ENCODE measurements around the gene SLC4A9.

SLC4A9 gene

GRCh38 chr5:140349244-140349643 lies 10.8 kb upstream of the SLC4A9 start:
- DNase-seq = no peak
- Histone ChIP-seq H3K36me3 (replicated peaks) (peaks cover 3% of the 10 kb centered on the region), H3K27me3 (replicated peaks) (no peaks in the 10 kb centered on the region), H3K27ac (no peak overlapping the region), H3K4me3 (ENCODE audit: low read depth, low read length) (no peak overlapping the region)
- in situ Hi-C loops (cut with HindIII; ENCODE audit: low pct_ligation_motif_present, low sequenced_read_pairs) = no loop called here
- no peak for TF ChIP-seq CTCF (IDR thresholded peaks at IDR 0.05; ENCODE audit: low read depth, low read length, missing control alignments)

DNA sequence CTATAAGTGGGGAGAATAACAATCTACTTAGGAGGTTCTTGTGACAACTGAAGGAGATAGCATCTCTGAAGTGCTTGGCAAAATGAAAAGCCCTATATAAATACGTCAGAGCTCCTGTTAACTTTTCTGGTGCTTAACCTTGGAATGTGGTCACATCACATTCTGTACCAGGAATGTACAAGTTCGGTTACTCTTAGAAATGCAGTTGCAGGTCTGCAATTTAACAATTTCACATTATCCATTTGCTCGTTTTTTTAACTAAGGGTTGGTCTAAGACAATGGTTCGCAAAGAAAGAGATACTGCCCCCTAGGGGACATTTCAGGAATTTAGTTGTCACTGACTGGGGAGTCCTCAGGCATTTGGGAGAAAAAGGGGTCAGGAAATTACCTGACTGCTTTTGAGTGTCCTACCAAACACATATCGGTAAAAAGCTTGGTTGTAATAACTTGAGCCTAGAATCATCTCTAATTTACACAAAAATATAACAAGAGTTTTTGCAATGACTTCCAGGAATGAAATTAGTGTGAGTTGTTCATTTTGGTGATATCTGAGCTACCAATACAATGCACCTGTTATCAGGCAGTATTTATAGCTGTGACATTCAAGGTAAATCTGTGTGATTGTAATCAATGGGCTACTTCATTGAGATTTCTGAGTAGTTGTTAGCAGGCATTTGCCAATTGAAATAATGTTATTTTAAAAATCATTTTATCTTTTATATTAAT lies 8.2 kb upstream of the SLC4A9 start:
- peak; percentile 80 for TF ChIP-seq CTCF (IDR thresholded peaks at IDR 0.05; ENCODE audit: low read depth, low read length, missing control alignments)
- no peak overlapping the region for H3K27ac ChIP-seq
- H3K4me3 ChIP-seq (ENCODE audit: low read depth, low read length) = no peak overlapping the region
- H3K36me3 ChIP-seq (replicated peaks) = no peaks in the 10 kb centered on the region
- in situ Hi-C loops (cut with HindIII; ENCODE audit: low pct_ligation_motif_present, low sequenced_read_pairs) = no loop called here
- DNase-seq = peak; percentile 79
- H3K27me3 ChIP-seq (replicated peaks) = no peaks in the 10 kb centered on the region

GRCh38 chr5:140355546-140355945 lies 4.4 kb upstream of the SLC4A9 start:
- Histone ChIP-seq H3K27me3 (replicated peaks) (no peaks in the 10 kb centered on the region), H3K27ac (no peak overlapping the region), H3K4me3 (ENCODE audit: low read depth, low read length) (no peak overlapping the region), H3K36me3 (replicated peaks) (no peaks in the 10 kb centered on the region)
- in situ Hi-C loops (cut with HindIII; ENCODE audit: low pct_ligation_motif_present, low sequenced_read_pairs) = no loop called here
- no peak for TF ChIP-seq CTCF (IDR thresholded peaks at IDR 0.05; ENCODE audit: low read depth, low read length, missing control alignments)
- DNase-seq = no peak

DNA sequence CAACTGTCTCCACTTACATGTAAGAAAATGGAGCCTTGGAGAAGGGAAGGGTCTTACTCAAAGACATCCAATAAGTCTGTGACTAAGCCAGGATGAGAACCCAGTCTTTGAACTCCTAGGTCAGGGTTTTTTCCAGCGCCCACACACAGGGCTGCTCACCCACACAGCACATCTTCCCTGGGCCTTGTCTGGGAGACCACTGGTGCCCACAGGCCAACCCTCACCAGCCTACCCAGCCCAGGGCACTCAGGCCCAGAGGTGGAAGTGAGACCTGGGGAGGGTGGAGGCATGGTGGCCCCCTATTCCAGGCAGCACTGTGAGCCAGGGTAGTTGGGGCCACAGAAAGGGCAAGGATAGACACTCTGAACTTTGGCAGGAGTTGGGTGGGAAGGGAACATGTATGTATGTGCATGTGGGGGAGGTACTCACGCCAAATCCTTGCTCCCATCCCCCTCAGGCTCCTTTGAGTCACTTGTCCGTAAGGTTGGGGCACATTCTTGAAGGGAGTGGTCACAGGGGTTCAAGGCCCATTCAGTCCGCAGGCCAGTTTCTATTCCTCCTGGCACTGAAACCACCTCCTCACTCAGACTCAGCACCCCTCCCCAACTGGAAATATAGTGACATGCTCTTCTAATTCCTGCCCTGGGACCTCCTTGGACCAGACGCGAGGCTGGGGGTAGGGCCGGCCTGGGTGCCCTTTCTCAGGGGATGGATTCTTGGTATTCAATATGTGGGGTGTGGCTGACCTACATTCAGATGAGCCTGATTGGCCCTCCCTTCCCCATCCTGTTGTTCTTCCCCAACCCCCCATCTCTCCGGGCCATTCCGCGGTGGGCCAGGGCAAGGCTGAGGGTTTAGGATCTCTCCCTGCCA lies 2.9 kb upstream of the SLC4A9 start:
- H3K4me3 ChIP-seq (ENCODE audit: low read depth, low read length) = no peak overlapping the region
- in situ Hi-C loops (cut with HindIII; ENCODE audit: low pct_ligation_motif_present, low sequenced_read_pairs) = no loop called here
- no peak for DNase-seq
- H3K27me3 ChIP-seq (replicated peaks) = no peaks in the 10 kb centered on the region
- no peak overlapping the region for H3K27ac ChIP-seq
- no peaks in the 10 kb centered on the region for H3K36me3 ChIP-seq (replicated peaks)
- TF ChIP-seq CTCF (IDR thresholded peaks at IDR 0.05; ENCODE audit: low read depth, low read length, missing control alignments) = no peak

DNA sequence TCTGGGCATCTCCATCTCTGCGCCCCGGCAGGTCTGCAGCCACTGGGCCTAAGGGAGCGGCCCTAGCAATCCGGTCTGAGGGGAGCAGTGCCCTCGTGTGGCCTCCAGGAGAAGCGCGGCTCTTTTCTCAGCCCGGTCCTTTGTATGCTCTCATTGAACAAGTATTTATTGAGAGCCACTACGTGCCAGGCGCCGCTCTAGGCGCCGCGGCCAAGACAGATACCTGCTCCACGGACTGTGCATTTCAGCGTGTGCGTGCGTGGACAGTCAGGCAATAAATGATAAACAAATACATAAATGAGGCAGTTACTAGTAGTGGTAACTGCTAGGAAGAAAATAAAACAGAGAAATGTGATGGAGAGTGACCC lies 2.3 kb upstream of the SLC4A9 start:
- DNase-seq = peak; percentile 89
- peak overlapping the region; percentile 15 for H3K4me3 ChIP-seq (ENCODE audit: low read depth, low read length)
- H3K27me3 ChIP-seq (replicated peaks) = no peaks in the 10 kb centered on the region
- H3K36me3 ChIP-seq (replicated peaks) = no peaks in the 10 kb centered on the region
- in situ Hi-C loops (cut with HindIII; ENCODE audit: low pct_ligation_motif_present, low sequenced_read_pairs) = no loop called here
- peak overlapping the region; percentile 41 for H3K27ac ChIP-seq
- peak; percentile 95 for TF ChIP-seq CTCF (IDR thresholded peaks at IDR 0.05; ENCODE audit: low read depth, low read length, missing control alignments)
